ENCODE results near the gene EYA4. TPM values are rescaled to one million over a fixed set of nuclear protein-coding genes. Genes with fewer than 3 reads are reported as not detected.
A peak's percentile ranks its signal among the peaks of the same experiment; 100 is the strongest.

The EYA4 gene
- total RNA-seq, 1 donor from 2014 or later, result 5.7 TPM

DNA sequence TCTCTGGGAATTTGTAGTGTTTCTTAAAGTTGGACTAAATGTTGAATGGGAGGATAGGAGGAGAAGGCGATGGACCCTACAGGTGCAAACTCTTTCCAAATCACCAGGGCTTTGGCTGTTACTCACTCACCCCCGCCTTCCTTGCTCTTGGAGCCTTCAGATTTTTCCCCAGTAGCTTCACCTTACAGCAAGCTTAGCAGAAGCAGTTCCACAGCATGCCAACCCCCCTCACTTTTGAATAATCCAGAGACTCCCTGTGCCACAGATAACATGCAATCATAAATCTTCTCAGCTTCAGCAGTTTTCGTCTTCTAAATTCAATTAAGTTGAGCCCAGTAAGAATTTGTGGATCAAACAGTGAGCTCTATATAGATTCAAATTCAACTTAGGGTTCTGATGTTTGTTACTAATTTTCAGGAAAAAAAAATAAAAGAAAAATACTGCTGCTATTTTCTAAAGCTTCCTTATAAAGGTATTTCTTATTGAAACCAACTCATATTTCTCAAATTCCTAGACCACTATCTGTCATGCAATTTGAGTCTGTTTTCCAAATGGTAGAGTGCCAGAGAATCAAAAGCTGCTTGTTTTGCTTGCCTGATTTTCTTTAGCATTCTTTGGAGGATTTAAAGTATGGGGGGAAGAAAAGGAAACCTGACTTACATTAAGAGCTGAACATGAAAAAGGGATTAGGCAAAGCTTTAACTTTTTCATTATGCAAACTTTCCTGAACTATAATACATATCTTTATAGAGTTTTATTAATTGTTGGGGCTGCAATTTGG, 166.4 kb downstream of the EYA4 start:
- DNase-seq, result no peak

DNA sequence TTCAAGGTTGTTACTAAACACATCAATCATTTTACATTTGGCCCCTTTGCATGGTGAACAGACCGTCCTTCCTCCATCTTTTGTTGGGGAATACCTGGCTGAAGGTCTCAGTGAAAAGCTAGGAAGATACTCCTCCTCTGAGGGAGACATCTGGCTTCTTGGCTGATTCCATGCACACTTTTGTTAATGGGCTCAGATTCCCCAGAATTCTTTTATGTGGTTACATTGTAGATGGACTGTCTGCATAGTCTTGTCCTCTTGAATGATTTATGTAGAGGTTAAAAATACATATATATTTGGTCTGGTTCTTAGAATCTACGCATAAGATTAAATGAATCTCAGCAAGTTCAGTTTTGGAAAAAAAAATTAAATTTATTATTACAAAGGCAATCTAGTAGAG, 167.0 kb downstream of the EYA4 start:
- DNase-seq, result no peak

DNA sequence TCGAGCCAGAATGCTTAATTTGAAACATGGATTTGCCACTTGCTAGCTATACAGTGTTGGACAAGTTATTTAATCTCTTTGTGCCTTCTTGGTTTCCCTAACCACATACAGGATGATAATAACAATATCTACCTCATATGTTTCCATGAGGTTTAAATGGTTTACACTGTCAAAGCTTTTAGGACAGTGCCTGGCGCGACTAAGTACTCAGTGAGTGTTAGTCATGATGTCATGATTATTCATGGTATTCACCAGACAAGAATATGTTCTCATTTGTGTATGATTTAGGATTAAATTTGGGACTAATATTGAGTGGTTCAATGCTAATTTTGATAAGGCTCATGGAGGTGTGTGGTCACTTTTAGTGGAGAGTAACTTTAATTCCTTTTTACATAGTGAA, 167.4 kb downstream of the EYA4 start:
- DNase-seq, result no peak

DNA sequence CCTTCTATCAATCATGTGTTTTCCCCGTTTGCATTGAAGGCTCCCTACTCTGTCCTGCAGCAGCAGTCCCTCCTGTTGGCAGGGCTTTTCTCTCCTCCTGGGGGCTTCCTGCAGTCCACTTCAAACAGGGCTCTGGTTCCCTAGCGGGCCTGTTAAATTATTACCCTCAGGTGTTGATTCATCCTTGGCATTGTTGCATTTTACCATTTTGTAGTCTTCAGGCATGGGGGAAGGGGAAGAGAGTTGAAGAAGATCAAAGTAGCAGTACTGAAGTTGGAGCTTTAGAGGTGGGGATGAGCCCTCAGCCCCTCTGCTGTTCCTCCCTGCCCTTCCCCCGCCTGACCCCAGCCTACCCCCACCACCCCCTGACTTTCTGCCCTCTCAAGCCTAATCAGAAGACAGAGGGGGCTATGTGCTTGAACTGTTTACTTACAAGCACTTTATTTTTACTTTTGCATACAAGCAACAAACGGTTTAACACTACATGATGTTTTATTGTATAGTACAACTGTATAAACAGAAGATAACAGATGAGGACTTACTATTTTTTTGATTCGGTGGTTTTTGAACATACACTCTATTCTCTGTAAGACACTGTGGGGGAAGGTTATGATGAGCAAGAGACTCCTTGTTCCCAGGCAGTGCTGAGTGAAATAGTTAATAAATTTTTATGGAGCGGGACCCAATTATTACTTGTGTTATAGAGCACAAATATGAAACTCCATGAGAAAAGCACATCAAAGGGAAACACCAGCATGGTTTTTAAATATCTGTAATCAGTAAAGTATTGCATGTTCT, 169.7 kb downstream of the EYA4 start:
- DNase-seq, result no peak

DNA sequence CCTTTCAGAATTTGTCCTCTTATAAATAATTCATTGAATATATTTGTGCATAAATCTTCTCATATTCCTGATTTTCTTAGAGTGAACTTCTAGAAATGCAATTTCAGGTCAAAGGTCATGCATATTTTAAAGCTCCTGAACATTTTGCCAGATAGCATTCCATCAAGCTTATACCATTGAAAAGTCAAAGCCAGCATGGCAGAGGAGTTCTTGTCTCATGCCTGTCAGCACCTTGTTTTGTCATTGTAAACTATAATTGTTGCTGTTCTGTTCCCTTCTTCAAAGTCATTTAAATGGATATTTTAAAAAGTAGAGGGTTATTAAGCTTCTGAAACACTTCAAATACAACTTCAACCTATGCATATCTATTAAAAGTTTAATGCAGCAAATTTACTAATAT, 170.6 kb downstream of the EYA4 start:
- DNase-seq, result no peak

DNA sequence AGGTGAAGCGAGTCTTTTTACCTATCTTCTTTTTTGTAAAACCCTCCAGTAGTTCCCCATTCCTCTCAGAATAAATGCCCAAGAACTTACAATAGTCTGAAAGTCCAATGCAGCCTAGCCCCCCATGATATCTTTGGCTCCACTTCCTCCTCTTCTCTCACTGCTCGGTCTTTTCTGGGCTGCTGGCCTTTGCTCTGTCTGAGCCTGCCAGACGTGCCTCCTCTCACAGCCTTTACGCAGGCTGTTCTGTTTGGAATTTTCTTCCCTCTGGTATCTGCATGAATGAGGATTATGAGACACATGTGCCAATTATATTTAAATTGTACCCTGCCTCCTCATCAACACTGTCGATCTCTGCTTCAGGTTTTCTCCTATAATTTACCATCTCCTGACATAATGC, 174.1 kb downstream of the EYA4 start:
- no peak for DNase-seq

DNA sequence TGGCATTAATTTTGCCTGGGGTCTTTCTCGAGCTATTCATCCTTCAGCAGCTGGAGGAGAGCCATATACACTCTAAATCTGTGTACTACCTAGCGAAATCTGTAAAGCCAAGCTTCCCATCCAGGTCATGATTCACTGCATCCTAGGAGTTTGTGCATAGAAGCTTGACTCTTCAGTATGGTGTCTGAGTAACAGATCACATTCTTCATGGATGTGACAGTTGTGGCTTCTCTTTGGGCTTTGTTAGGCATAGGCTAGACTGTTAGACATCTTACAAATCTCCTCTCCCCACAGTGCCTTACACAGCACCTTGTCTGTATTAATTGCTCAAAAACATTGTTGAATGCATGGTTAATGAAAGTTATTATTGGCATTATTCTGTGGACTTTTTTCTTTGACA, 177.0 kb downstream of the EYA4 start:
- no peak for DNase-seq

DNA sequence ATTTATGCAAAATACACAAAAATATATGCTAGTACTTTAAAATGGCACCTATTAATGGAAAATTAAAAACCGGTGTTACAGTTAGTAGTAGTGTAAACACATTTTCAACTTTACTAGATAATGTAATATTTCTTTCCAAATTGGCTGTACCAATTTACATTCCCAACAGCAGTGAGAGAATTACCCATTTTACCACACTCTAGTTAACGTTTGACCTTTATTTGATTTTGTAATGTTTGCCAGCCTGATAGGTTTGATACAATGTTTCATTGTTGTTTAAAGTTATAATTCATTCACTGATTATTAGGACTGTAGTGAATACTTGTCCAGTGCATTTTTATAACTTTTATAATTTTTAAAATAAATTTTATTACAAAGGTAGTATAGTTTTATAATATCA, 182.1 kb downstream of the EYA4 start:
- no peak for DNase-seq

DNA sequence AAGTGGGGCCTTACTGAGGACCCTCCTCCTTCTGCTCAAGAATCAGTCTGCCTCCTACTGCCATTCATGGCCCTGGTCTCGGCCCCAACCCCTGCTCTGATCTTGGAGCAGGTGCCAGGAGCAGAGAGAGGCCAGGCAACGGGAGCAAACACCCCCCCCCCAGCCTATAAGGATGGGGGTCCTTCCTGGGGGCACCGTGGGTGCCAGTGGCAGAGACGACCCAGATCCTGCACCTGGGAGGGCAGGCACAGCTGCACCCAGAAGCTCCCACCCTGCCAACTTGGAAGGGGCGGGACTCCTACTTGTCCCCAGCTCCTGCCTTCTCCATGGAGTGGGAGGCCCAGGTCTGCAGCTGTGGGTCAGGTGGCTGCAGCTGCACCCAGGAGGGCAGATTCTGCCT, 183.2 kb downstream of the EYA4 start:
- DNase-seq, result no peak

DNA sequence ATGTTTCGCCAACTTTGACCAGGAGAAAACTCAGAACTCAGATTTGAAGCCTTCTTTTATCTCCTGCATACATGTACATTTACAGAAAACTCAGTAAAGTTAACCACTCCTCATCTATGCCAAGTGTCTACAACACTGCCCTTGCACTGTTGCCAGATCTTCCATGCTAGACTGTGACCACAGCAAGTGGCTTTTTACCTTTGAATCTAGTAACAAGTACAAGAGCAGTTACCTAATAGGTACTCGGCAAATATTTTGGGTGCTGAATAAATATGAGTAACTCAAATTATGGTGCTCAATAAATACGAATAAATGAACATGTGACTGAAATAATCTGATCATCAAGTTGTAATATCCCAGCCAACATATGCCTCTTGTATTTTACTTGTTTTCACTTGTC, 184.9 kb downstream of the EYA4 start:
- DNase-seq, result no peak

DNA sequence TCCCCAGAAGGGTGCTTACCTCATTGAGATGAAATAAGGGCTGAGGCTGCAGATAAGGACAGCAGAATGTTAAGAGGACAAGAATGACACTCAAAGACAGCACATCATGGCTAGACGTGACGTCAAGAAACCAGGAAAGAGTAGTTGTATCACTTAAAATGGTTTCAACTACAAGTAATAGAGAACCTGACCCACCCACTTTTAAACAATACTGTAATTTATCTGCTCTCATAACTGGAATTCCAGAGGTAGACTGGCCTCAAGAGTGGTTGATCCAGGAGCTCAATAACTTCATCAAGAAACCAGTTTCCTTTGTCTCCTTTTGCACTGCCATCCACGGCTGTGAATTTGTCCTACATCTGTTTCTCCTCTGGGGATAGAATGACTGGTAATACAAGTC, 187.1 kb downstream of the EYA4 start:
- DNase-seq, result no peak

DNA sequence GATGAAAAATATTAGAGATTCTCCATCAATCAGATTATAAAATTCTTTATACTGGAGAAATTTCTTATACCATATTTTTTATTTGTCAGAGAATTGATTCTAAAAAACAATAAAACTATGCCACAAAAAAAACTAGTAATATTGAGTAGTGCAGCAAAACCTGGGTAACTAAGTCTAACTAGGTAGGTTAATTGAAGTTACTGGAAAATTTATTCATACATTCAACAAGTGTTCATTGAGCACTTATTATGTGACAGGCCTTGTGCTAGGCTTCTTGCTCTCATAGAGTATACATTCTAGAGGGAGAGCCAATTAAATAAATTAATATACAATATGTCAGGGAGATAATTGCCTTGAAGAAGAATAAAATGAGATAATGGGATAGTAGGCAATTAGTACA, 189.4 kb downstream of the EYA4 start:
- DNase-seq, result no peak

DNA sequence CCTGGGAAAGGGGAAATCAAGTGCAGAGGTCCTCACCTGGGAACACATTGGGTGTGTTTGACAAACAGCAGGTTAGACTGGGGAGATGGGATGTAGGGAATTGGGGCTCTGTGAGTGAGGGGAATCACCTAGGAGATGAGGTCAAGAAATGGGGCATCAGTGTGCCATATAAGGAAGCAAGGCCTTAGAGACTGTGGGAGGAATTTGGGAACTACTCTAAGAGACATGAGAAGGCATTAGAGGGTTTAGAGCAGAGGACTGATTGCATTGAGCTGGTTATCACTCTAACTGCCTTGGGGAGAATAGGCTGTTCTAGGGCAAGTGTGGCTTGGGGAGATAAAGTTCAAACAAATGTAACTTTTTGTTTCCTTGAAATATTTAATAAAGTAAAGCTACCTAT, 189.9 kb downstream of the EYA4 start:
- DNase-seq, result no peak

DNA sequence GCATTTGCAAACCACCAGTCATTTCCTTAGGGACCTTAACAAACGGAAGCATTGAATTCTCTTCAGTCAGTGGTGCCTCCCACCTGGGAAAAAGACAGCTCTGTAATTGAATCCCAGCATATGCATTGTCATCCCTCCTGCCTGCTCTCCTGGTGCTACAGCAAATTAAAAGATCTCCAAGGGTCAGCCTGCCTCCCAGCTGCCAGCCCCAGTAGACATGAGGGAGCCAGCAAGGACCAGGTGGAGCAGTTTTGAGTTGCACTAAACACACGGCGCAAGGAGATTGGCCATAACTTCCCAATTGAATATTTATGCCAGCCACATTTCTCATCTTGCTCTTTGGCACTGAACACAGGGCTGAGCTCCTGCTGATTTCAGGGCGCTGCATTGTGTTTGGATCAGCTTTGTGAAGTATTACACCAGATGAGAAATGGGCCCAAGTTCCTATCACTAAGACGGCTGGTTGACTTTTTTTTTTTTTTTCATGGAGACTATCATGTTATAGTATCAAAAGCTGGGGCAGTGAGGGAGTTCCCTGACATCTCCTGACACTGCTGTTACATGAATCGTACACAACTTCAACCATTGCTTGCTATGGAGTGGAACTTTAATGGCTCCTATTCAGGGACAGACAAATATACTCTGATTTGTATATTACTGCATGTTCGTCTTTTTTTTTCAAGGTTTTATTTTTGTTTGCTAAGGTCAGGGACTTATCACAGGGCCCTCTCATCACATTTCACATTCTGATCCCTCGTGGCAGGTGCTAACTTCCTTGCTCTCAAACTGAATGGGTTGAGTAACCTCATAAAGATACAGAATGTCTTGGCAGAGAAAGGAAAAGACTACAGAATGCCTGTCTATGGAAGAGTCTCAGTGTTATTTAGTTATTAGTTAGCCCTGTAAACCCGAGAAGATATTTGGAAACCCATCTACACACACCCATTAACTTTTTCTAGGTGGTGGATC, 191.1 kb downstream of the EYA4 start:
- no peak for DNase-seq

DNA sequence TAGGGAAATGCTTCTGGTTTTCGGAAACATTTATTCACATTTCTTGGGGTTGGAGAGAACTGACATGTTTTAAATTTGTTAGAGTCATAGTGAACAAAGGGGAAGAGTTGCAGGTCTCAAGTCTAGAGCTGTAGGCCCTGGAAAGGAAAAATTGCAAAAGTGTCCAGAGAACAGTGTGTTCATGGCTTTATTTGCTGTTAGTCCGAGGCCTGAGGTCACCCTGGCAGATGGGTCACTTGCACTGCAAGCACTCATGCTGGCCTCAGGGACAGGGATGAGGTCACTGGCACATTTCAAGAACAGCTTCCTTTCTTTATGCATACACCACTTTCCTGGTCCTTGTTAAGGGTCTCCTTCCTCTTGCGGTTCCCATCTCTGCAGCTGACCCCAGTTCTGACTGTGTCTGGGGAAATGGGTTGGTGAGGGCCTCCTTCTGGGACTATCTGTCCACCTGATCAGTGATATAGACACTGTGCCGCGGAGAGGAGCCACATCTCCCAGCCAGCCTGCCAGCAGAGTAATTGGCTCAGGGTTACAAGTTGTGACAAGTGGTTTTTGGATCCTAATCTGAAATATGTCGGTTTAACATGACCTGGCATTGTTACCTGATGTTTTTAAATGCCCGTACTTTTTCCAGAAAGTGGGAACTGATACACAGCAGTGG, 194.0 kb downstream of the EYA4 start:
- DNase-seq, result no peak

DNA sequence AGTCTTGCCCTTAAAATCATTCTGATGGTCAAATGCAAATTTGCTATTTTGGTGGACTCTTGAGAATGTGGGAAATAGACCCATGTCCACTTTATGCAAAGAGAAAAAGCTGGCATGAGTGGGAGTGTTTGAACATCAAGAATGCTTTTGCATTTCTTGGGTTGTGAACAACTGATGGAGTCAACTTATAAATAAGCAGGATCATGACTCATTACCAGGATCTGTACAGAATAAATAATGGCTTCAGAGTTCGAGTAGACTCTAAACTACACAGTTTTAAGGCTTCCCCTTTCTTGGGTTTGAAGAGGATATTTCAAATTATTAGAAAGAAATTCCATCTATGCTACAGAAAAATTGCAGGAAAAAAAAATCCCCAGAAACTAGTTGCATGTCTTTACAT, 195.5 kb downstream of the EYA4 start:
- no peak for DNase-seq

DNA sequence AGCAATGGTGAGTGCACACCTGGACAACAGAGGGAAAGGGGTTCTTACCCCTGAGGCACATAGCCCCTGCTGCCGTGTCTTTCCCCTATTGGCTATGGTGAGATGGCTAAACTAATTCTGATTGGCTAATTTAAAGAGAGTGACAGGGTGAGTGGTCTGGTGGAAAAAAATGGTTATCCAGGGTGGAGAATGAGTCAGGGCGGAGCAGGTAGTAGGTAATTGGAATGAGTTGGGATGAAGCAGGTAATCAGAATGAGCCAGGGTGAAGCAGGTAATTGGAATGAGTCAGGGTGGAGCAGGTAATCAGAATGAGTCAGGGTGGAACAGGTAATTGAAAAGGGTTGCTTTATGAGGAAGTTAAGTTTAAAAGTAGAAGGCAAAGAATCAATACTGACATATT, 200.3 kb downstream of the EYA4 start:
- no peak for DNase-seq

DNA sequence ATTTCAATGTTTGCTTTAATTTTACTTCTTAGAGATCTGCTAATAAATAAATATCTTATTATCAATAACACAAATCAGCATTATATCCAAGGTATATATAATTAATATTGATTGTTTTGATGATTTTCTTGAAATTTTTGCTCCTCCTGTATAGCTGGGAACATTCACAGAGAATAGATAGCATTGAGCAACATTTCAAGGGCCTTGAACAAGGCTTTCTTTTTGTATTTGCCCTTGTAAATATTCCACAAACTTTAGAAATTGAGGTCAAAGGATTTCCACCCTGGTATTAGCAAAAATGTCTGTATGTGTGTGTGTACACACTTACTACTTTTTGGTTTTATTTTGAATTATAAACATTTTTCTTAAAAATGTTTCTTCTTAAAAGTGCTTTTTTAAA, 205.6 kb downstream of the EYA4 start:
- no peak for DNase-seq

DNA sequence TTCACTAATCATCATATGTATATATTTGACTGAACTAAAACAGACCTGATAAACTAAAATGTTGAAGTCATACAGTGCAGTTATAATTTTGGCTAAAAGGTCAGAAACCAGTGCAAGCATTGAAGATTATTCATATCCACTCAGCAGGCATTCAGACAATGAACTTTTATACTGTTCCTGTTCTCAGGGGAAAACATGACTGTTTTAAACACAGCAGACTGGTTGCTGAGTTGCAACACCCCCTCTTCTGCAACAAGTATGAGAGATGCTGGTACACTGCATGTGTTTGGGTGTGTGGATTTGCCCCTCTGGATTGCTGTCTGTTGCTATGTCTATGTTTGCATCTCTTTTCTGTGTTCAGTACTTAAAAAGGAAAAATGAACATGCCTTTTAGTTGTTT, 206.8 kb downstream of the EYA4 start:
- DNase-seq, result no peak

DNA sequence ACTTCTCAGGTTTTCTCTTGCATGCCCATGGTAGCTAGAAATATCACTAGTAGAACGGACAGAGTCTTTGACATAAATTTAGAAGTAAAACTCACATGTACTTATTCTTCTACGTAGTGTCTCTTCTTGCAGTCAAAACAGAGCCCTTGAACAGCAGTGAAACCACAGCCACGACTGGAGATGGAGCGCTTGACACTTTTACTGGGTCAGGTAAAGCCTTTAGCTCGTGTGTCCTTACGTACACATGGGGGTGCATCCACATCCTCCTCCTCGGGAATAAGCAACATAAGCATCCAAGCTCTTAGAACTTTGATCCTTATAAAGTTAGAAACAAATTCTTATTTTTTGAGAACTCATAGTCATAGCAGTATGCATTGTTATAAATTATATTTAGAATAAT, 215.3 kb downstream of the EYA4 start:
- DNase-seq, result no peak

DNA sequence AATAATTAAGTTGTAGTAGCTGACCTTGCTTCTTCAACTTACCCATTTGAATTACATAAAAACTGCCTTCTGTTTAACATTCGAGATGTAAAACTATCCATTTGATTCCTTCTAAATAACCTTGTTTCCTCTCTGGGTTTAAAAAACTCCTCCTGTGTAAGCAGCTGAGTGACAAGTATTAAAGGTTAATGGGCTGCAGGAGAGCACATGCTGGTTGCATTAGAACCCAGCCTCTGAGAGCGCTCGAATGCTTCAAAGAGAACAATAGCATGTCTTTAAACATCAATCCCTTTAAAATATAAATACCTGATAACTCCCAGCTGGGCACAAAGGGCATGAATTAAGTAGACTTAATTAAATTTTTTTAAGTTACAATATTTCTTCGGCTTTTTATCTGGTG, 215.8 kb downstream of the EYA4 start:
- no peak for DNase-seq

DNA sequence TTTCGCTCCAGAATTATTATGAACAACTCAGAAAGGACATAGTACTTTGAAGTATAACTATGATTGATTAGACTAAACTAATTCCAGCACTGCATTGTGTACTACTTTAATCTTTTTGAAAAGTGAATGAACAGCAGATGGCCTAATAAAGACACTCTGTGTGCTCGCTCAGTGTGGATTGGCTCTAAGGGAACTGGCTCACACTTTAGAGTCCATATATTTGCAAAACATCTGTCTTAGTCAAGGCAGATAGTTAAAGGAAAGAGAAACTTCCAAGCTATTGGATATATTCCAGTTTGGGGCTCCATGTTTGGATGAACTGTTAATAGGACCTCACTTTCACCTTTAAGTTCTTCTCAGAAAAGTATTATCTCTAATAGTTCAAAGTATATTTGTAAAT, 218.9 kb downstream of the EYA4 start:
- DNase-seq, result peak; percentile 31
